Ishikawa (cell line): Measurements from ENCODE around the gene SH2D2A.

Experiments
- EP300 ChIP-seq: IDR thresholded peaks from 2 replicates; pipeline ENCODE4 v1.6.1; 2012; ENCODE audit warnings: borderline replicate concordance
- FOXM1 ChIP-seq: IDR thresholded peaks from 2 replicates; pipeline ENCODE4 v1.6.1; 2012; ENCODE audit warnings: low read depth, borderline replicate concordance
- TAF1 ChIP-seq: IDR thresholded peaks from 2 replicates; pipeline ENCODE4 v1.6.1; 2012; ENCODE audit warnings: low read depth, mild to moderate bottlenecking

- no peak for TF ChIP-seq EP300
- TF ChIP-seq FOXM1 = no peak
- TF ChIP-seq TAF1 = no peak
Measured at GRCh38 chr1:156816561-156817328, at the start of gene SH2D2A.
